Lung (tissue), 12 donors: ENCODE results near the gene GRAMD1A. TPM values are rescaled to one million over a fixed set of nuclear protein-coding genes. Genes with fewer than 3 reads are reported as not detected.

Source experiments
- ATAC-seq: fragments of 200-7000 bp; cut with Tn5 transposase; one replicate; pipeline ENCODE4 v1.9.1; 2020; ENCODE audit warnings: moderate number of reproducible peaks; ENCODE audit not compliant: insufficient read depth, low FRiP score
- DNase-seq, 3 donors: peaks; one replicate each; pipeline ENCODE4 v3.0.0-alpha.2; 2013 to 2017
- H3K27ac ChIP-seq, 2 donors: one replicate each; pipeline ENCODE4 v1.5.1; 2013; ENCODE audit warnings: mild to moderate bottlenecking in 2 of 2, moderate library complexity in 2 of 2, control low read depth in 1 of 2, inconsistent platforms in 1 of 2, low read depth in 1 of 2, low read length in 1 of 2
- H3K27me3 ChIP-seq, 3 donors: one replicate each; pipeline ENCODE4 v1.5.1; 2013; ENCODE audit warnings: low read length in 2 of 3; ENCODE audit not compliant: control insufficient read depth in 3 of 3, insufficient read depth in 3 of 3
- H3K36me3 ChIP-seq, 4 donors: one replicate each; pipeline ENCODE4 v1.5.1; 2013; ENCODE audit warnings: low read length in 4 of 4, mild to moderate bottlenecking in 1 of 4, moderate library complexity in 1 of 4; ENCODE audit not compliant: control insufficient read depth in 4 of 4, insufficient read depth in 4 of 4
- H3K4me1 ChIP-seq, 5 donors: one replicate each; pipeline ENCODE4 v1.5.1; 2013; ENCODE audit warnings: low read length in 5 of 5, mild to moderate bottlenecking in 2 of 5, moderate library complexity in 1 of 5; ENCODE audit not compliant: control insufficient read depth in 5 of 5, insufficient read depth in 5 of 5
- H3K4me3 ChIP-seq: one replicate; pipeline ENCODE4 v1.5.1; 2013; ENCODE audit warnings: mild to moderate bottlenecking, control low read depth, moderate library complexity
- H3K9ac ChIP-seq, 2 donors: one replicate each; pipeline ENCODE4 v1.5.1; 2013; ENCODE audit warnings: low read length in 2 of 2, control low read depth in 1 of 2; ENCODE audit not compliant: insufficient read depth in 1 of 2
- H3K9me3 ChIP-seq, 4 donors: one replicate each; pipeline ENCODE4 v1.5.1; 2013; ENCODE audit warnings: low read length in 3 of 4, mild to moderate bottlenecking in 1 of 4, moderate library complexity in 1 of 4; ENCODE audit not compliant: control insufficient read depth in 4 of 4, insufficient read depth in 3 of 4
- WGBS, 2 donors: extraction: QIAGEN DNeasy Blood & Tissue Kit; methylation state at CpG; one replicate each; pipeline ENCODE4 v1.1.7; 2013; 5-methylcytosine and 5-hydroxymethylcytosine counted together
- polyA plus RNA-seq, 2 donors: library from polyadenylated mRNA; stranded (reverse); fragments of 200-250 nt; gene quantifications; one replicate each; pipeline ENCODE4 v1.2.1, GENCODE V29; 2013
- total RNA-seq, 2 donors: library from RNA; depleted of rRNA in 1 of 2; stranded (reverse); fragments of >200 nt in 1 of 2; gene quantifications; one replicate each; pipeline ENCODE4 v1.2.1, GENCODE V29; 2014 to 2021
- TF ChIP-seq, protein P1 (sequence below): IDR thresholded peaks from 2 replicates; pipeline ENCODE4 v1.5.1; 2012; ENCODE audit warnings: mild to moderate bottlenecking; ENCODE audit errors: control extremely low read depth, extremely low read depth
- donor health status: control.
- donor health status: control.
- donor health status: Bipolar disorder and iron deficiency.
- donor health status: healthy.
- donor health status: DM: yes; HTN: yes; CAD: no.

The GRAMD1A gene
- total and polyA plus RNA-seq, 4 donors, result 92.2 to 217 (median 133) TPM

GRCh38 chr19:35018379-35018778 is 18.3 kb downstream of the GRAMD1A start:
- Histone ChIP-seq H3K4me1 (no peaks in the 10 kb centered on the region), H3K27me3 (no peaks in the 10 kb centered on the region), H3K27ac (no peak overlapping the region), H3K36me3 (peaks cover 17 to 81% (median 44%) of the 10 kb centered on the region in 4 donors), H3K9me3 (no peaks in the 10 kb centered on the region), H3K4me3 (no peak overlapping the region), H3K9ac (no peak overlapping the region)
- WGBS, 2 donors, result 96 to 99% methylated on average over 4 of the region's 4 CpGs
- DNase-seq (no peak), ATAC-seq (no peak)
- TF ChIP-seq, protein P1, sequence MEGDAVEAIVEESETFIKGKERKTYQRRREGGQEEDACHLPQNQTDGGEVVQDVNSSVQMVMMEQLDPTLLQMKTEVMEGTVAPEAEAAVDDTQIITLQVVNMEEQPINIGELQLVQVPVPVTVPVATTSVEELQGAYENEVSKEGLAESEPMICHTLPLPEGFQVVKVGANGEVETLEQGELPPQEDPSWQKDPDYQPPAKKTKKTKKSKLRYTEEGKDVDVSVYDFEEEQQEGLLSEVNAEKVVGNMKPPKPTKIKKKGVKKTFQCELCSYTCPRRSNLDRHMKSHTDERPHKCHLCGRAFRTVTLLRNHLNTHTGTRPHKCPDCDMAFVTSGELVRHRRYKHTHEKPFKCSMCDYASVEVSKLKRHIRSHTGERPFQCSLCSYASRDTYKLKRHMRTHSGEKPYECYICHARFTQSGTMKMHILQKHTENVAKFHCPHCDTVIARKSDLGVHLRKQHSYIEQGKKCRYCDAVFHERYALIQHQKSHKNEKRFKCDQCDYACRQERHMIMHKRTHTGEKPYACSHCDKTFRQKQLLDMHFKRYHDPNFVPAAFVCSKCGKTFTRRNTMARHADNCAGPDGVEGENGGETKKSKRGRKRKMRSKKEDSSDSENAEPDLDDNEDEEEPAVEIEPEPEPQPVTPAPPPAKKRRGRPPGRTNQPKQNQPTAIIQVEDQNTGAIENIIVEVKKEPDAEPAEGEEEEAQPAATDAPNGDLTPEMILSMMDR, result no peak

DNA sequence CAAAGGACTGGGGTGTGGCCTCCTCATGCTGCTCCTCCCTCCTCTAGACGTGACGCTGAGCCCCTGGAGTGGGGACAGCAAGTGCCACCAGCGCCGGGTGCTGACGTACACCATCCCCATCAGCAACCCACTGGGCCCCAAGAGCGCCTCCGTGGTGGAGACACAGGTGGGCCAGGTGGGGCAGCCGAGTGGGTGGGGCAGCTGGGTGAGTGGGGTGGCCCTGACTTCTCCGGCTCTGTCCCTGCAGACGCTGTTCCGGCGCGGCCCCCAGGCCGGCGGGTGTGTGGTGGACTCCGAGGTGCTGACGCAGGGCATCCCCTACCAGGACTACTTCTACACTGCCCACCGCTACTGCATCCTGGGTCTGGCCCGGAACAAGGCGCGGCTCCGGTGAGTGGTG is 19.0 kb downstream of the GRAMD1A start:
- no peak for ATAC-seq
- TF ChIP-seq, protein P1, result no peak
- no peak for DNase-seq
- Histone ChIP-seq H3K4me1 (no peaks in the 10 kb centered on the region), H3K9me3 (no peaks in the 10 kb centered on the region), H3K36me3 (peaks cover 21 to 82% (median 43%) of the 10 kb centered on the region in 4 donors), H3K27me3 (no peaks in the 10 kb centered on the region), H3K4me3 (no peak overlapping the region), H3K27ac (no peak overlapping the region), H3K9ac (no peak overlapping the region)
- 93 to 96% methylated on average over 21 to 22 of the region's 22 CpGs for WGBS, 2 donors

DNA sequence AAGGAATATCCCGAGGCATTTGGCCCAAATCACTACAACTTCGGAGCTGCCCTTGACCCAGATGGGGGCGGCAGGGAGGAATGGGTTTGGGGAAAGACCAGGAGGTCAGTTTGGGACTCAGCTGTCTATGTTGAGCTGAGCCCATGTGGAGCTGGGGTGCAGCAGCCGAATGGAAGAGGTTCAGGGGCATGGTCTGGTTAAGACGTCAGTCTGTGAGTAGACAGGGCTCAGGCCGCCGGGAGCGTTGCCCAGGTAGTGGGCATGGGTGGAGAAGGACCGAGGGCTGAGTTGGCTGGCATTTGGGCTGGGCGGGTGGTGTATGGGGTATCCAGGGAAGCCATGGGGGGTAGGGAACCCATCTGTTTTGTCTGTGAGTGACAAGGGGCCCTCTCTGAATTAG is 20.9 kb downstream of the GRAMD1A start:
- peaks cover 22 to 87% (median 36%) of the 10 kb centered on the region in 4 donors for H3K36me3 ChIP-seq
- H3K9me3 ChIP-seq, result no peaks in the 10 kb centered on the region
- no peaks in the 10 kb centered on the region for H3K4me1 ChIP-seq
- H3K9ac ChIP-seq, result no peak overlapping the region
- DNase-seq (no peak), ATAC-seq (no peak)
- H3K27ac ChIP-seq, result no peak overlapping the region
- 94 to 98% methylated on average over 10 of the region's 10 CpGs for WGBS, 2 donors
- H3K4me3 ChIP-seq, result no peak overlapping the region
- no peaks in the 10 kb centered on the region for H3K27me3 ChIP-seq
- TF ChIP-seq, protein P1, result no peak

GRCh38 chr19:35021596-35021995 is 21.5 kb downstream of the GRAMD1A start:
- WGBS, 2 donors, result 96 to 97% methylated on average over 25 of the region's 25 CpGs

More at GRCh38 chr19:35021596-35021995, 21.5 kb downstream of the GRAMD1A start:
- TF ChIP-seq, protein P1, result no peak
- Histone ChIP-seq H3K4me3 (no peak overlapping the region), H3K27me3 (no peaks in the 10 kb centered on the region), H3K4me1 (no peaks in the 10 kb centered on the region), H3K9me3 (no peaks in the 10 kb centered on the region), H3K27ac (no peak overlapping the region), H3K36me3 (peaks cover 23 to 92% (median 36%) of the 10 kb centered on the region in 4 donors), H3K9ac (no peak overlapping the region)
- DNase-seq, result no peak
- ATAC-seq, result no peak
